DMS114 treated with DMSO at 0.1 percent for 48 hours (cell line): ENCODE results near the gene HSPA12A.

ENCODE experiments used
- DNase-seq: peaks from one replicate; lab custom pipeline; 2025; ENCODE audit not compliant: unreplicated experiment; lab: John Stamatoyannopoulos, UW

HSPA12A gene

GRCh38 chr10:116634126-116634975 lies 108.0 kb downstream of the HSPA12A start:
- DNase-seq = no peak

- DNase-seq = no peak
These were observed 109.2 kb downstream of the HSPA12A start for GRCh38 chr10:116633216-116633600.

- no peak for DNase-seq
These were observed 109.7 kb downstream of the HSPA12A start for GRCh38 chr10:116632596-116633215.

- no peak for DNase-seq
These were observed 110.5 kb downstream of the HSPA12A start for GRCh38 chr10:116631871-116632295.

- no peak for DNase-seq
These were observed 112.3 kb downstream of the HSPA12A start for GRCh38 chr10:116630020-116630419.

GRCh38 chr10:116629340-116629739 lies 113.0 kb downstream of the HSPA12A start:
- DNase-seq = no peak

- peak; percentile 42 for DNase-seq
These were observed 114.9 kb downstream of the HSPA12A start for GRCh38 chr10:116627386-116627933.

- DNase-seq = no peak
These were observed 115.6 kb downstream of the HSPA12A start for GRCh38 chr10:116626815-116627214.

- no peak for DNase-seq
These were observed 116.5 kb downstream of the HSPA12A start for GRCh38 chr10:116625845-116626244.

- no peak for DNase-seq
These were observed 120.3 kb downstream of the HSPA12A start for GRCh38 chr10:116621934-116622655.

GRCh38 chr10:116621476-116621875 lies 120.9 kb downstream of the HSPA12A start:
- no peak for DNase-seq
